Mesodermal cell (in vitro differentiated cells): ENCODE data around the gene SIT1.

ENCODE experiments used
- H3K27ac ChIP-seq: 2 replicates; pipeline ENCODE4 v1.7.0; 2013; ENCODE audit warnings: mild to moderate bottlenecking, low read depth, low read length, moderate library complexity; ENCODE audit not compliant: severe bottlenecking
- H3K36me3 ChIP-seq: 2 replicates; pipeline ENCODE4 v1.7.1; 2013; ENCODE audit warnings: mild to moderate bottlenecking, low read length, moderate library complexity; ENCODE audit not compliant: control insufficient read depth, insufficient read depth
- H3K4me1 ChIP-seq: one replicate; pipeline ENCODE4 v1.7.1; 2013; ENCODE audit warnings: mild to moderate bottlenecking, low read length; ENCODE audit not compliant: insufficient read depth, control insufficient read depth, poor library complexity, severe bottlenecking
- H3K4me3 ChIP-seq: 2 replicates; pipeline ENCODE4 v1.7.0; 2013; ENCODE audit warnings: low read length, control low read depth, mild to moderate bottlenecking; ENCODE audit not compliant: insufficient read depth, poor library complexity, severe bottlenecking; ENCODE audit errors: extremely low read depth
- H3K9me3 ChIP-seq: 2 replicates; pipeline ENCODE4 v1.7.1; 2013; ENCODE audit warnings: mild to moderate bottlenecking, low read length, moderate library complexity; ENCODE audit not compliant: control insufficient read depth
- WGBS, 2 experiments: methylation state at CpG; one replicate each; pipeline ENCODE4 v1.1.5; 2013; ENCODE audit warnings: missing lambda C conversion rate in 2 of 2; ENCODE audit not compliant: insufficient coverage in 2 of 2; 5-methylcytosine and 5-hydroxymethylcytosine counted together

Gene SIT1

GRCh38 chr9:35689542-35690293, 39.0 kb upstream of the SIT1 start, which contains the start of gene TPM2:
Gene TPM2 (minus strand): TSS chr9:35689925. CDS start chr9:35689817, 108 bp downstream.
- Histone ChIP-seq H3K4me1 (peaks cover 31% of the 10 kb centered on the region), H3K9me3 (no peaks in the 10 kb centered on the region), H3K27ac (peak within 1 kb of the TSS; percentile 92), H3K36me3 (peaks cover 36% of the 10 kb centered on the region), H3K4me3 (peak within 1 kb of the TSS; percentile 79)
- WGBS, 2 experiments = 1% methylated on average over 44 to 54 of the region's 61 CpGs

GRCh38 chr9:35688558-35689541, 38.1 kb upstream of the SIT1 start:
- H3K36me3 ChIP-seq = peaks cover 44% of the 10 kb centered on the region
- H3K9me3 ChIP-seq = no peaks in the 10 kb centered on the region
- peak overlapping the region; percentile 79 for H3K4me3 ChIP-seq
- peak overlapping the region; percentile 59 for H3K27ac ChIP-seq
- 16 to 21% methylated on average over 8 to 9 of the region's 12 CpGs for WGBS, 2 experiments
- H3K4me1 ChIP-seq = peaks cover 35% of the 10 kb centered on the region

GRCh38 chr9:35687972-35688557, 37.3 kb upstream of the SIT1 start:
- H3K36me3 ChIP-seq = peaks cover 52% of the 10 kb centered on the region
- peak overlapping the region; percentile 79 for H3K4me3 ChIP-seq
- H3K4me1 ChIP-seq = peaks cover 35% of the 10 kb centered on the region
- no peaks in the 10 kb centered on the region for H3K9me3 ChIP-seq
- no peak overlapping the region for H3K27ac ChIP-seq
- WGBS, 2 experiments = 67% methylated on average over 1 of the region's 2 CpGs; no CpG with 5 or more reads in 1 of the 2 experiments

GRCh38 chr9:35687306-35687705, 36.6 kb upstream of the SIT1 start:
- Histone ChIP-seq H3K4me1 (peaks cover 40% of the 10 kb centered on the region), H3K9me3 (no peaks in the 10 kb centered on the region), H3K36me3 (peaks cover 60% of the 10 kb centered on the region), H3K27ac (no peak overlapping the region), H3K4me3 (no peak overlapping the region)
- WGBS, 2 experiments = 90 to 100% methylated on average over 1 to 2 of the region's 2 CpGs

GRCh38 chr9:35686222-35687203, 35.8 kb upstream of the SIT1 start:
- H3K4me1 ChIP-seq = peaks cover 42% of the 10 kb centered on the region
- no peak overlapping the region for H3K4me3 ChIP-seq
- WGBS, 2 experiments = 83 to 90% methylated on average over 9 to 10 of the region's 11 CpGs
- H3K9me3 ChIP-seq = no peaks in the 10 kb centered on the region
- H3K36me3 ChIP-seq = peaks cover 68% of the 10 kb centered on the region
- H3K27ac ChIP-seq = peak overlapping the region; percentile 23

- H3K4me1 ChIP-seq = peaks cover 44% of the 10 kb centered on the region
- no peak overlapping the region for H3K27ac ChIP-seq
- 96 to 97% methylated on average over 9 to 13 of the region's 13 CpGs for WGBS, 2 experiments
- H3K9me3 ChIP-seq = no peaks in the 10 kb centered on the region
- H3K4me3 ChIP-seq = no peak overlapping the region
- peaks cover 69% of the 10 kb centered on the region for H3K36me3 ChIP-seq
Observed at GRCh38 chr9:35685506-35685905, 34.8 kb upstream of the SIT1 start.

GRCh38 chr9:35684921-35685320, 34.2 kb upstream of the SIT1 start:
- Histone ChIP-seq H3K9me3 (no peaks in the 10 kb centered on the region), H3K36me3 (peaks cover 69% of the 10 kb centered on the region), H3K27ac (no peak overlapping the region), H3K4me3 (no peak overlapping the region), H3K4me1 (peaks cover 44% of the 10 kb centered on the region)
- 87 to 97% methylated on average over 6 to 8 of the region's 10 CpGs for WGBS, 2 experiments

GRCh38 chr9:35683323-35683722, 32.6 kb upstream of the SIT1 start:
- Histone ChIP-seq H3K36me3 (peaks cover 68% of the 10 kb centered on the region), H3K9me3 (no peaks in the 10 kb centered on the region), H3K27ac (no peak overlapping the region), H3K4me1 (peaks cover 38% of the 10 kb centered on the region), H3K4me3 (no peak overlapping the region)
- 83% methylated on average over 1 of the region's 2 CpGs; no CpG with 5 or more reads in 1 of the 2 experiments for WGBS, 2 experiments

- Histone ChIP-seq H3K4me1 (peaks cover 32% of the 10 kb centered on the region), H3K27ac (no peak overlapping the region), H3K36me3 (peaks cover 62% of the 10 kb centered on the region), H3K4me3 (no peak overlapping the region), H3K9me3 (no peaks in the 10 kb centered on the region)
- 98 to 100% methylated on average over 6 to 9 of the region's 10 CpGs for WGBS, 2 experiments
Observed at GRCh38 chr9:35682520-35683315, 32.0 kb upstream of the SIT1 start.
